SU-DHL-6 (cell line): Measurements from ENCODE around the gene CHST1.

ENCODE experiments used
- H2AFZ ChIP-seq: fragments of 200-600 bp; sonication (generic); 2 replicates; pipeline ENCODE4 v1.6.1; 2014; ENCODE audit warnings: low read depth, mild to moderate bottlenecking, moderate library complexity, mixed read lengths, antibody characterized with exemption, low read length; ENCODE audit not compliant: severe bottlenecking
- H3F3A ChIP-seq: fragments of 200-600 bp; shearing (Covaris generic); 2 replicates; pipeline ENCODE4 v1.6.0; 2016; ENCODE audit warnings: antibody characterized with exemption, mild to moderate bottlenecking; ENCODE audit not compliant: insufficient read depth
- H3K27ac ChIP-seq: fragments of 200-600 bp; sonication (generic); 2 replicates; pipeline ENCODE4 v1.5.1; 2016; ENCODE audit warnings: low read depth, mild to moderate bottlenecking, low read length, moderate library complexity, mixed read lengths
- H3K27me3 ChIP-seq: fragments of 200-600 bp; sonication (generic), shearing (Covaris generic); 2 replicates; pipeline ENCODE4 v1.6.0; 2014; ENCODE audit warnings: mild to moderate bottlenecking, low read length
- H3K36me3 ChIP-seq: fragments of 200-600 bp; sonication (generic); 2 replicates; pipeline ENCODE4 v1.6.1; 2014; ENCODE audit warnings: mild to moderate bottlenecking, low read length, mixed read lengths
- H3K4me2 ChIP-seq: fragments of 300-600, 200-600 bp; shearing (Covaris generic), sonication (generic); 2 replicates; pipeline ENCODE4 v1.6.0; 2014; ENCODE audit warnings: low read length, low read depth, mild to moderate bottlenecking; ENCODE audit not compliant: poor library complexity, severe bottlenecking
- H3K4me3 ChIP-seq: fragments of 200-600 bp; sonication (generic); 2 replicates; pipeline ENCODE4 v1.5.1; 2014; ENCODE audit warnings: antibody characterized with exemption, low read length, mild to moderate bottlenecking, mixed read lengths; ENCODE audit not compliant: insufficient read depth, poor library complexity, severe bottlenecking
- H3K79me2 ChIP-seq: fragments of 200-600 bp; sonication (generic); 2 replicates; pipeline ENCODE4 v1.6.1; 2014; ENCODE audit warnings: mild to moderate bottlenecking, low read length, moderate library complexity; ENCODE audit not compliant: insufficient read depth
- H3K9ac ChIP-seq: fragments of 200-600 bp; sonication (generic); 2 replicates; pipeline ENCODE4 v1.7.0; 2014; ENCODE audit warnings: mild to moderate bottlenecking, low read length
- H3K9me2 ChIP-seq: fragments of 200-600 bp; sonication (generic); replicated peaks from 2 replicates; pipeline ENCODE4 v1.6.1; 2014; ENCODE audit warnings: low read length; ENCODE audit not compliant: insufficient read depth
- H3K9me3 ChIP-seq: fragments of 200-600 bp; sonication (generic); 2 replicates; pipeline ENCODE4 v1.6.1; 2014; ENCODE audit warnings: low read length, mixed read lengths; ENCODE audit not compliant: insufficient read depth
- H4K20me1 ChIP-seq: fragments of 200-600 bp; sonication (generic); 2 replicates; pipeline ENCODE4 v1.6.1; 2014; ENCODE audit warnings: low read depth, mild to moderate bottlenecking, antibody characterized with exemption, low read length, moderate library complexity, mixed read lengths
- EZH2phosphoT487 ChIP-seq: fragments of 200-600 bp; sonication (generic), shearing (Covaris generic); conservative IDR thresholded peaks from 2 replicates; pipeline ENCODE4 v1.6.1; 2018; ENCODE audit warnings: mild to moderate bottlenecking, antibody characterized with exemption, low read length, moderate library complexity, mixed read lengths
- TF ChIP-seq, protein P1 (sequence below): fragments of 200-600 bp; sonication (generic); IDR thresholded peaks from one replicate; pipeline ENCODE4 v1.5.1; 2017; ENCODE audit warnings: antibody characterized with exemption, mild to moderate bottlenecking, low read length, moderate library complexity; ENCODE audit not compliant: insufficient read depth, poor library complexity, severe bottlenecking

CHST1 gene

DNA sequence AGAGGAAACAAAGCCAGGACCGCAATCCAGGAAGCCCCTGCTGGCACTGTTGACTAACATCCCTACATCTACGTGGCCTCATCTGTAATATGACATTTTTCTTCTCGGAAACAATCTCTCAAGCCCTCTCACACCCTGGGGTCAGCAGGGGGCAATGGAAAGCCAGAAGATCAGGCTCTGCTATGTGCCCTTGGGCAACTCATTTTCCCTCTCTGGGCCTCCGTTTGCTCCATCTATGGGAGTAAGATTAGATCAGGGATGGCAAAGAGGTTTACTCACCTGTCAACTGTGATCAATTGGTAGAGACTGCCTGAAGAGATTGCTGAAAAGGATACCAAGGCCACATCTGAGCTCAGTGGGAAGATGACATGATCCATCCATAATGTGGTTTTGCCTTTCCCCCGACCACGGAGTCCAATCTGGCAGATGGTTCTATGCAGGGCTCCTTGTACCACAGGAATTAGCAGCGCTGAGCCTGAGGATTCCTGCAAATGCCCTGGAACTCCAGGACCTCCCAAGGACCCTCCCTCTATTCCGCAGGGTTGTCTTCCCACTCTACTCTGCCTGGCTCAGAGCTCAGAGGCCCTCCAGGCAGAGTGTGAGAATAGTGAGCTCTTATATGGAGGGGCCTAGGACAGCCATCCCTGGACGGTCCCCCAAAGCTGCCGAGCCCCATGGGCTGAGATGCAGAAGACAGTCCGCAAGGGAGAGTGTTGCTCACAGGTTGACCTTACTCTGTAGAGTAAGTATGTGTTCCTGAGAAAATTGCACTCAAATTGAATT lies 66.1 kb downstream of the CHST1 start:
- Histone ChIP-seq H2AFZ (no peak overlapping the region), H3K9me3 (no peaks in the 10 kb centered on the region), H3K9me2 (no peaks in the 10 kb centered on the region; the same call in 1 of the 2 replicates), H3K36me3 (no peaks in the 10 kb centered on the region), H3F3A (no peaks in the 10 kb centered on the region), H4K20me1 (no peaks in the 10 kb centered on the region), H3K79me2 (no peaks in the 10 kb centered on the region), H3K27ac (no peak overlapping the region), H3K4me2 (no peak overlapping the region), H3K27me3 (no peaks in the 10 kb centered on the region), H3K9ac (no peak overlapping the region), H3K4me3 (no peak overlapping the region)
- TF ChIP-seq, protein P1, sequence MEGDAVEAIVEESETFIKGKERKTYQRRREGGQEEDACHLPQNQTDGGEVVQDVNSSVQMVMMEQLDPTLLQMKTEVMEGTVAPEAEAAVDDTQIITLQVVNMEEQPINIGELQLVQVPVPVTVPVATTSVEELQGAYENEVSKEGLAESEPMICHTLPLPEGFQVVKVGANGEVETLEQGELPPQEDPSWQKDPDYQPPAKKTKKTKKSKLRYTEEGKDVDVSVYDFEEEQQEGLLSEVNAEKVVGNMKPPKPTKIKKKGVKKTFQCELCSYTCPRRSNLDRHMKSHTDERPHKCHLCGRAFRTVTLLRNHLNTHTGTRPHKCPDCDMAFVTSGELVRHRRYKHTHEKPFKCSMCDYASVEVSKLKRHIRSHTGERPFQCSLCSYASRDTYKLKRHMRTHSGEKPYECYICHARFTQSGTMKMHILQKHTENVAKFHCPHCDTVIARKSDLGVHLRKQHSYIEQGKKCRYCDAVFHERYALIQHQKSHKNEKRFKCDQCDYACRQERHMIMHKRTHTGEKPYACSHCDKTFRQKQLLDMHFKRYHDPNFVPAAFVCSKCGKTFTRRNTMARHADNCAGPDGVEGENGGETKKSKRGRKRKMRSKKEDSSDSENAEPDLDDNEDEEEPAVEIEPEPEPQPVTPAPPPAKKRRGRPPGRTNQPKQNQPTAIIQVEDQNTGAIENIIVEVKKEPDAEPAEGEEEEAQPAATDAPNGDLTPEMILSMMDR: no peak
- TF ChIP-seq EZH2phosphoT487: no peak
